Smooth muscle cell (in vitro differentiated cells): ENCODE measurements around the gene LOXL1. TPM values are rescaled to one million over a fixed set of nuclear protein-coding genes. Genes with fewer than 3 reads are reported as not detected.

Experiments used
- DNase-seq: peaks from one replicate; lab custom pipeline; 2025; ENCODE audit not compliant: unreplicated experiment; lab: John Stamatoyannopoulos, UW
- H2AFZ ChIP-seq: fragments of 200-600 bp; sonication (generic); 2 replicates; pipeline ENCODE4 v1.6.0; 2016; ENCODE audit warnings: antibody characterized with exemption, low read depth, mild to moderate bottlenecking
- H3F3A ChIP-seq: fragments of 200-600 bp; sonication (generic); 2 replicates; pipeline ENCODE4 v1.6.0; 2017; ENCODE audit warnings: antibody characterized with exemption, low read depth
- H3K27ac ChIP-seq: fragments of 200-600 bp; sonication (generic); 2 replicates; pipeline ENCODE4 v1.5.1; 2016; ENCODE audit warnings: low read depth, mild to moderate bottlenecking
- H3K27me3 ChIP-seq: fragments of 200-600 bp; sonication (generic); 2 replicates; pipeline ENCODE4 v1.6.1; 2016; ENCODE audit warnings: low read depth, mild to moderate bottlenecking
- H3K36me3 ChIP-seq: fragments of 200-600 bp; sonication (generic); 2 replicates; pipeline ENCODE4 v1.5.1; 2016; ENCODE audit warnings: low read depth
- H3K4me1 ChIP-seq: fragments of 200-600 bp; sonication (generic); 2 replicates; pipeline ENCODE4 v1.5.1; 2016; ENCODE audit warnings: low read depth
- H3K4me2 ChIP-seq: fragments of 200-600 bp; sonication (generic); 2 replicates; pipeline ENCODE4 v1.6.0; 2016; ENCODE audit warnings: mild to moderate bottlenecking
- H3K4me3 ChIP-seq: fragments of 200-600 bp; sonication (generic); 2 replicates; pipeline ENCODE4 v1.5.1; 2016; ENCODE audit warnings: mild to moderate bottlenecking
- H3K79me2 ChIP-seq: fragments of 200-600 bp; sonication (generic); 2 replicates; pipeline ENCODE4 v1.6.0; 2016; ENCODE audit warnings: low read depth, mild to moderate bottlenecking
- H3K9ac ChIP-seq: fragments of 200-600 bp; sonication (generic); 2 replicates; pipeline ENCODE4 v1.6.0; 2016; ENCODE audit warnings: low read depth
- H3K9me3 ChIP-seq: fragments of 200-600 bp; sonication (generic); replicated peaks from 2 replicates; pipeline ENCODE4 v1.5.1; 2016; ENCODE audit warnings: low read depth
- H4K20me1 ChIP-seq: fragments of 200-600 bp; sonication (generic); 2 replicates; pipeline ENCODE4 v1.6.0; 2016; ENCODE audit warnings: low read depth
- WGBS: methylation state at CpG from one replicate; pipeline ENCODE4 v1.1.7; 2016; ENCODE audit warnings: low lambda C conversion rate; 5-methylcytosine and 5-hydroxymethylcytosine counted together
- polyA plus RNA-seq: library from polyadenylated mRNA; unstranded; fragments of >200 nt; fragmentation: Nextera tagmentation; extraction: Ambion mirVana; gene quantifications from 2 replicates; pipeline ENCODE4 v1.2.1, GENCODE V29; 2016
- total RNA-seq: library from RNA; depleted of rRNA; stranded (reverse); fragments of >200 nt; gene quantifications from 2 replicates; pipeline ENCODE4 v1.2.3, GENCODE V29; 2014
- TF ChIP-seq, protein P1 (sequence below): fragments of 200-600 bp; sonication (generic); IDR thresholded peaks from 2 replicates; pipeline ENCODE4 v1.5.1; 2017; ENCODE audit warnings: borderline replicate concordance, mild to moderate bottlenecking, antibody characterized with exemption; ENCODE audit not compliant: insufficient read depth, poor library complexity, severe bottlenecking

Gene LOXL1
- total and polyA plus RNA-seq, 2 experiments from 2014 or later, result 252 to 899 TPM

DNA sequence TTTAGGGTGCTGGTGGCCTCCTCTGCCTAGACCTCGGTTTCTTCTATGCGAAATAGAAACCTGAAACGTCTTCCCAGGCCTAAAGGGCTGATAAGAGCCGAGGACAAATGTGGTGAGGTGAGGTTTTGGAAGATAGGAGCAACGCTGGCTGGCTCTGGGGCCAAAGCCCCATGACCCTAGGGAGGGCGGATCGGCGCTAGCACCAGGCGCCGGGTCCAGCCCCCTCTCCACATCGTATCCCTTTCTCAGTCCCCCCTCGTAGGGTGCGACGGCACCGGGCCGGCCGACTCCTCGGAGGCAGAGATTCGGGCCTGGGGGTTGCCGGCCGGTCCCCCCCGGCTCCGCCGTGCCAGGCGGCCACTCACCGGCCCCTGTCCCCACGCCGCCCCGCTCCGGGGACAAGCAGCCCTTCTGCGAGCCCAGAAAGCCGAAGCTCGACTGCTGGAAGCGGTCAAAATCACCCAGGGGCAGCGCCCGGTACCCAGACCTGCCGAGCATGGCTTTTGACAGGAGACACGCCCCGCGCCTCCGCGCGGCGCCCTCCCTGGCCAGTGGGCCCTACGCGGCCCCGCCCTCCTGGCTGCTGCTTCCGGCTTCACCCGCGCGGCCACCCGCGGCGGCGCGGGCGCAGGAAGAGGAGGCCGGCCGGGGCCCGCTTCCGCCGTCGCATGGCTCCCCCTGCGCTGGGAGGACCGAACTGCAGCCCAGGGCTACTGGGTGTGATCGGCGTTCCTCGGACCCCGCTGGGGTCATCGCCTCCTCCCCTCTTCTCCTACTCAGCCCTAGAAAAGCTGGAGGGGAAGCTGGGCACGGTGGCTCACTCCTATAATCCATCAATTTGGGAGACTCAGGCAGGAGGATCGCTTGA is 65.7 kb downstream of the LOXL1 start, which contains the start of gene STOML1:
Gene STOML1 (minus strand): TSS at position 570 of the 868 bp plus-strand sequence. CDS start 72 bp downstream, at position 498.
- H3K27me3 ChIP-seq, result no peaks in the 10 kb centered on the region
- peak within 1 kb of the TSS; percentile 82 for H3K4me3 ChIP-seq
- peaks cover 16% of the 10 kb centered on the region for H4K20me1 ChIP-seq
- no peaks in the 10 kb centered on the region for H3K36me3 ChIP-seq
- DNase-seq, result peak; percentile 79
- H3K4me2 ChIP-seq, result peak within 1 kb of the TSS; percentile 97
- peak within 1 kb of the TSS; percentile 76 for H2AFZ ChIP-seq
- H3K27ac ChIP-seq, result peak within 1 kb of the TSS; percentile 44
- H3K9me3 ChIP-seq, result no peaks in the 10 kb centered on the region
- peak within 1 kb of the TSS; percentile 77 for H3K9ac ChIP-seq
- WGBS, result 3% methylated on average over 68 of the region's 72 CpGs
- peaks cover 35% of the 10 kb centered on the region for H3K79me2 ChIP-seq
- peaks cover 20% of the 10 kb centered on the region for H3K4me1 ChIP-seq
- peaks cover 8% of the 10 kb centered on the region for H3F3A ChIP-seq
- TF ChIP-seq, protein P1, sequence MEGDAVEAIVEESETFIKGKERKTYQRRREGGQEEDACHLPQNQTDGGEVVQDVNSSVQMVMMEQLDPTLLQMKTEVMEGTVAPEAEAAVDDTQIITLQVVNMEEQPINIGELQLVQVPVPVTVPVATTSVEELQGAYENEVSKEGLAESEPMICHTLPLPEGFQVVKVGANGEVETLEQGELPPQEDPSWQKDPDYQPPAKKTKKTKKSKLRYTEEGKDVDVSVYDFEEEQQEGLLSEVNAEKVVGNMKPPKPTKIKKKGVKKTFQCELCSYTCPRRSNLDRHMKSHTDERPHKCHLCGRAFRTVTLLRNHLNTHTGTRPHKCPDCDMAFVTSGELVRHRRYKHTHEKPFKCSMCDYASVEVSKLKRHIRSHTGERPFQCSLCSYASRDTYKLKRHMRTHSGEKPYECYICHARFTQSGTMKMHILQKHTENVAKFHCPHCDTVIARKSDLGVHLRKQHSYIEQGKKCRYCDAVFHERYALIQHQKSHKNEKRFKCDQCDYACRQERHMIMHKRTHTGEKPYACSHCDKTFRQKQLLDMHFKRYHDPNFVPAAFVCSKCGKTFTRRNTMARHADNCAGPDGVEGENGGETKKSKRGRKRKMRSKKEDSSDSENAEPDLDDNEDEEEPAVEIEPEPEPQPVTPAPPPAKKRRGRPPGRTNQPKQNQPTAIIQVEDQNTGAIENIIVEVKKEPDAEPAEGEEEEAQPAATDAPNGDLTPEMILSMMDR, result peak; percentile 91

DNA sequence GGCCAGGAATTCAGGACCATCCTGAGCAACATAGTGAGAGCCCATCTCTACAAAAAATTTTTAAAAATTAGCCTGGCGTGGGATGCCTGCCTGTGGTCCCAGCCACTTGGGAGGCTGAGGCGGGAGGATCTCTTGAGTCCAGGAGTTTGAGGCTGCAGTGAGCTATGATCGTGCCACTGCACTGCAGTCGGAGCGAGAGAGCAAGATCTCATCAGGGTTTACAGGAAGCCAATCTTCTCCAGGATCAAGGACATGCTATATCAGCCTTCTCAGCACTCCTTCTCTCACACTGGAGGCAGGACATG is 66.3 kb downstream of the LOXL1 start:
- H4K20me1 ChIP-seq, result peaks cover 22% of the 10 kb centered on the region
- H2AFZ ChIP-seq, result peak overlapping the region; percentile 76
- H3K36me3 ChIP-seq, result no peaks in the 10 kb centered on the region
- H3K4me1 ChIP-seq, result peaks cover 20% of the 10 kb centered on the region
- TF ChIP-seq, protein P1, result no peak
- no peaks in the 10 kb centered on the region for H3K27me3 ChIP-seq
- DNase-seq, result no peak
- H3K9me3 ChIP-seq, result no peaks in the 10 kb centered on the region
- peaks cover 41% of the 10 kb centered on the region for H3K79me2 ChIP-seq
- peak overlapping the region; percentile 97 for H3K4me2 ChIP-seq
- peak overlapping the region; percentile 82 for H3K4me3 ChIP-seq
- no peak overlapping the region for H3K27ac ChIP-seq
- H3K9ac ChIP-seq, result no peak overlapping the region
- H3F3A ChIP-seq, result peaks cover 8% of the 10 kb centered on the region
- 89% methylated on average over 5 of the region's 5 CpGs for WGBS

DNA sequence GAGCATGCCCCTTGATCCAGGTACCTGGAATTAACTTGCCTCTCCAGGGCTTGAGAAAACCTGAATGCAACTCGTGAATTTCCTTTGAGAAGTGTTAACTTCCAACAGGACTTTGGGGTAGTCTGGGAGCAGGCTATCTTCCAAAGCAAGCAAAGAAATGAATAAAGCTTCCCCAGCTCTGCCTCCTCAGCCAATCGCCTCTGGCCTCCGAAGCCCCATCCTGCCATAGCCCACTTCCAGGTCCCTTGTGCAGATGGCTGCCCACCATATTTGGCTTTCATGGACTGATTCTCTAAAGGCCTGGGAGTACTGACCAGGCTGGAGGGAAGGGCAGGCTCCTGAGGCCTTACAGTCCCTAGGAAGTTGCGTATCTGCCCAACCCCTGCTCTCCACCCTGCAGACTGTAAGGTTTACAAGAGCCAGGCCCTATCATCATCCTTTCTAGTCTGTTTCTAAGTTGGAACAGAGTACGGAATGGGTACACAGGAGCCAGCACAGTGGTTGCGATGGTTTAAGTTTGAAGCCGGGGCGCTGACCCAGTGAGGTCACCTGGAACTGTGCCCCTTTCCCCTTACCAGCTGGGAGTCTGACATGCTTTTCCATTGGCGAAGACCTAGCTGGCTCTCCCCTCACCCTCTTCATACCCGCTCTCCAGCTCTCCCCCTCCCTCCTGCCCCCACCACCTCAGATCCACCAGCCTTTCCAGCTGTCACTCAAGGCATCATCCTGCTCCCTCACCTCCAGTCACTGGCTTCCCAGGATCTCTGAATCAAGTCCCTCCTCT is 67.1 kb downstream of the LOXL1 start:
- peak overlapping the region; percentile 100 for H3K4me3 ChIP-seq
- no peak overlapping the region for H3K27ac ChIP-seq
- peak overlapping the region; percentile 100 for H3K4me2 ChIP-seq
- no peak overlapping the region for H2AFZ ChIP-seq
- peaks cover 8% of the 10 kb centered on the region for H3F3A ChIP-seq
- peaks cover 20% of the 10 kb centered on the region for H3K4me1 ChIP-seq
- H3K27me3 ChIP-seq, result no peaks in the 10 kb centered on the region
- no peaks in the 10 kb centered on the region for H3K36me3 ChIP-seq
- DNase-seq, result no peak
- peaks cover 31% of the 10 kb centered on the region for H4K20me1 ChIP-seq
- TF ChIP-seq, protein P1, result no peak
- H3K9ac ChIP-seq, result no peak overlapping the region
- H3K79me2 ChIP-seq, result peaks cover 43% of the 10 kb centered on the region
- WGBS, result 95% methylated on average over 8 of the region's 10 CpGs
- no peaks in the 10 kb centered on the region for H3K9me3 ChIP-seq
